Ascending aorta (tissue), 2 donors: ENCODE measurements around the gene PCYT1A. TPM values are rescaled to one million over a fixed set of nuclear protein-coding genes. Genes with fewer than 3 reads are reported as not detected.
"Not testable (repeated sequence)": the region's sequence is repeated elsewhere in the genome, so short reads cannot be mapped to it uniquely, and the experiment has no call there.

Source experiments
- DNase-seq, 2 donors: peaks; one replicate each; pipeline ENCODE4 v3.0.0-alpha.2; 2019; ENCODE audit warnings: low spot score in 2 of 2
- H3K27ac ChIP-seq, 2 donors: fragments of 200-600 bp; sonication (generic); one replicate each; pipeline ENCODE4 v1.5.1; 2016 to 2017; ENCODE audit warnings: mild to moderate bottlenecking in 1 of 2
- H3K27me3 ChIP-seq: fragments of 200-600 bp; sonication (generic); one replicate; pipeline ENCODE4 v1.5.1; 2017
- H3K36me3 ChIP-seq, 2 donors: fragments of 200-600 bp; sonication (generic); one replicate each; pipeline ENCODE4 v1.5.1; 2016
- H3K4me1 ChIP-seq, 2 donors: fragments of 200-600 bp; sonication (generic); one replicate each; pipeline ENCODE4 v1.5.1; 2016 to 2017; ENCODE audit warnings: mild to moderate bottlenecking in 1 of 2
- H3K4me3 ChIP-seq, 2 donors: fragments of 200-600 bp; sonication (generic); one replicate each; pipeline ENCODE4 v1.5.1; 2016 to 2017; ENCODE audit warnings: mild to moderate bottlenecking in 1 of 2
- H3K9me3 ChIP-seq, 2 donors: fragments of 200-600 bp; sonication (generic); one replicate each; pipeline ENCODE4 v1.5.1; 2016
- CTCF ChIP-seq, 3 experiments: fragments of 200-600 bp in 2 of 3; fragments of 450-650 bp in 1 of 3; sonication (generic) in 2 of 3; IDR thresholded peaks; one replicate each; pipeline ENCODE4 v1.5.1; 2016 to 2019; ENCODE audit warnings: antibody characterized with exemption in 3 of 3, mild to moderate bottlenecking in 1 of 3, moderate library complexity in 1 of 3
- intact Hi-C: fragments of 100-400 bp; cut with DNase I; formaldehyde crosslinking; loops from one replicate; pipeline ENCODE4 v1.15.1; 2023
- total RNA-seq: library from RNA; depleted of rRNA; stranded (reverse); fragments of >200 nt; gene quantifications from one replicate; pipeline ENCODE4 v1.1.0, GENCODE V29; 2016

Gene PCYT1A
- total RNA-seq, 1 donor from 2014 or later = 30.7 TPM

GRCh38 chr3:196186651-196187573 lies 100.6 kb downstream of the PCYT1A start:
- intact Hi-C loops = no loop called here
- H3K36me3 ChIP-seq = no peaks in the 10 kb centered on the region
- H3K4me1 ChIP-seq = no peaks in the 10 kb centered on the region
- no peak overlapping the region for H3K4me3 ChIP-seq
- no peak for DNase-seq
- no peaks in the 10 kb centered on the region for H3K27me3 ChIP-seq
- no peaks in the 10 kb centered on the region for H3K9me3 ChIP-seq
- no peak overlapping the region for H3K27ac ChIP-seq
- TF ChIP-seq CTCF (IDR thresholded peaks at IDR 0.05) = no peak

GRCh38 chr3:196184881-196185280 lies 102.6 kb downstream of the PCYT1A start:
- TF ChIP-seq CTCF (IDR thresholded peaks at IDR 0.05) = no peak
- intact Hi-C loops = no loop called here
- no peaks in the 10 kb centered on the region for H3K4me1 ChIP-seq

GRCh38 chr3:196184169-196184432 lies 103.4 kb downstream of the PCYT1A start:
- H3K36me3 ChIP-seq, H3K27me3 ChIP-seq, intact Hi-C loops, H3K9me3 ChIP-seq, H3K4me1 ChIP-seq, DNase-seq, H3K4me3 ChIP-seq, H3K27ac ChIP-seq: not testable (repeated sequence)

More at GRCh38 chr3:196184881-196185280, 102.6 kb downstream of the PCYT1A start:
- no peak for DNase-seq
- no peaks in the 10 kb centered on the region for H3K36me3 ChIP-seq
- no peak overlapping the region for H3K27ac ChIP-seq
- no peak overlapping the region for H3K4me3 ChIP-seq
- no peaks in the 10 kb centered on the region for H3K9me3 ChIP-seq
- H3K27me3 ChIP-seq = no peaks in the 10 kb centered on the region

- intact Hi-C loops = no loop called here
- no peaks in the 10 kb centered on the region for H3K9me3 ChIP-seq
- H3K36me3 ChIP-seq = no peaks in the 10 kb centered on the region
- TF ChIP-seq CTCF (IDR thresholded peaks at IDR 0.05) = no peak
- no peak for DNase-seq
- H3K27ac ChIP-seq = no peak overlapping the region
- no peaks in the 10 kb centered on the region for H3K27me3 ChIP-seq
- no peaks in the 10 kb centered on the region for H3K4me1 ChIP-seq
- no peak overlapping the region for H3K4me3 ChIP-seq
Observed at GRCh38 chr3:196181127-196181546, 106.4 kb downstream of the PCYT1A start.

- intact Hi-C loops = no loop called here
- no peak for TF ChIP-seq CTCF (IDR thresholded peaks at IDR 0.05)
- Histone ChIP-seq H3K9me3 (no peaks in the 10 kb centered on the region), H3K36me3 (no peaks in the 10 kb centered on the region), H3K27ac (no peak overlapping the region), H3K27me3 (no peaks in the 10 kb centered on the region), H3K4me3 (no peak overlapping the region), H3K4me1 (no peaks in the 10 kb centered on the region)
- no peak for DNase-seq
Observed at GRCh38 chr3:196180346-196180745, 107.2 kb downstream of the PCYT1A start.

Other genes with a start within 250 kb of the PCYT1A start
- gene TFRC, start 205.6 kb downstream of the PCYT1A start, total RNA-seq = 30.1 TPM
- gene ZDHHC19, start 76.3 kb downstream of the PCYT1A start, total RNA-seq = not detected
- gene SLC51A, start 71.2 kb downstream of the PCYT1A start, total RNA-seq = not detected
- gene DYNLT2B, start 30.5 kb upstream of the PCYT1A start, total RNA-seq = not detected
- not detected for gene TM4SF19, start 50.7 kb upstream of the PCYT1A start, total RNA-seq
- gene UBXN7, start 144.7 kb upstream of the PCYT1A start, total RNA-seq = 7.2 TPM
- gene RNF168, start 216.0 kb upstream of the PCYT1A start, total RNA-seq = 16.0 TPM
- gene SMCO1, start 227.6 kb upstream of the PCYT1A start, total RNA-seq = not detected